Stimulated activated CD4-positive, alpha-beta T cell treated with anti-CD3 and anti-CD28 coated beads, Interleukin-1b, Interleukin-23, amount 100 ng/mL, for 24 hours (primary cell): Measurements from ENCODE around the gene CLN6.
"Not testable (repeated sequence)": the region's sequence is repeated elsewhere in the genome, so short reads cannot be mapped to it uniquely, and the experiment has no call there.

Source experiments
- DNase-seq, 4 experiments: peaks; one replicate each; pipeline ENCODE4 v3.0.0-alpha.2; 2020; ENCODE audit warnings: low read depth in 4 of 4, low spot score in 1 of 4

Gene CLN6

GRCh38 chr15:68192117-68192516 lies 37.4 kb downstream of the CLN6 start:
- no peak for DNase-seq

GRCh38 chr15:68191555-68191954 lies 38.0 kb downstream of the CLN6 start:
- DNase-seq, result no peak

GRCh38 chr15:68190048-68190447 lies 39.5 kb downstream of the CLN6 start:
- DNase-seq, result no peak

GRCh38 chr15:68188647-68189046 lies 40.9 kb downstream of the CLN6 start:
- no peak for DNase-seq

- DNase-seq, result no peak
Observed at GRCh38 chr15:68187559-68187958, 42.0 kb downstream of the CLN6 start.

GRCh38 chr15:68186671-68187397 lies 42.7 kb downstream of the CLN6 start:
- DNase-seq, result no peak

- DNase-seq, result no peak
Observed at GRCh38 chr15:68184616-68185480, 44.7 kb downstream of the CLN6 start.

- no peak for DNase-seq
Observed at GRCh38 chr15:68183616-68184315, 45.8 kb downstream of the CLN6 start.

GRCh38 chr15:68177742-68178141 lies 51.8 kb downstream of the CLN6 start:
- DNase-seq, result no peak

- DNase-seq, result no peak
Observed at GRCh38 chr15:68176601-68177000, 52.9 kb downstream of the CLN6 start.

GRCh38 chr15:68175526-68175925 lies 54.0 kb downstream of the CLN6 start:
- no peak for DNase-seq

GRCh38 chr15:68173119-68173518 lies 56.4 kb downstream of the CLN6 start:
- no peak for DNase-seq

GRCh38 chr15:68172037-68172436 lies 57.5 kb downstream of the CLN6 start:
- DNase-seq, result not testable (repeated sequence)

- no peak for DNase-seq
Observed at GRCh38 chr15:68166847-68167246, 62.7 kb downstream of the CLN6 start.

GRCh38 chr15:68163191-68163590 lies 66.3 kb downstream of the CLN6 start:
- no peak for DNase-seq

- DNase-seq, result no peak
Observed at GRCh38 chr15:68158046-68158628, 71.4 kb downstream of the CLN6 start.

- DNase-seq, result no peak
Observed at GRCh38 chr15:68157074-68157473, 72.5 kb downstream of the CLN6 start.
